Mucosa of stomach (tissue), 1 donor: Measurements from ENCODE around the gene ALKBH1.
"Not testable (repeated sequence)": the region's sequence is repeated elsewhere in the genome, so short reads cannot be mapped to it uniquely, and the experiment has no call there.

Experiments used
- H3K27me3 ChIP-seq: one replicate; pipeline ENCODE4 v1.7.0; 2013; ENCODE audit warnings: mild to moderate bottlenecking, low read length; ENCODE audit not compliant: control insufficient read depth, insufficient read depth
- H3K36me3 ChIP-seq: one replicate; pipeline ENCODE4 v1.7.0; 2013; ENCODE audit warnings: low read length; ENCODE audit not compliant: control insufficient read depth, insufficient read depth
- H3K4me1 ChIP-seq: one replicate; pipeline ENCODE4 v1.7.0; 2013; ENCODE audit warnings: mild to moderate bottlenecking, low read length; ENCODE audit not compliant: control insufficient read depth, insufficient read depth
- H3K4me3 ChIP-seq: one replicate; pipeline ENCODE4 v1.7.0; 2013; ENCODE audit warnings: low read length
- H3K9ac ChIP-seq: one replicate; pipeline ENCODE4 v1.7.0; 2013; ENCODE audit warnings: mild to moderate bottlenecking, low read length, moderate library complexity
- H3K9me3 ChIP-seq: one replicate; pipeline ENCODE4 v1.7.0; 2013; ENCODE audit warnings: mild to moderate bottlenecking, low read length, moderate library complexity; ENCODE audit not compliant: control insufficient read depth
- donor health status: Pancreatic carcinoma.

ALKBH1 gene

GRCh38 chr14:77661562-77661961 lies 46.3 kb downstream of the ALKBH1 start:
- not testable (repeated sequence) for H3K4me3 ChIP-seq, H3K27me3 ChIP-seq, H3K9me3 ChIP-seq, H3K36me3 ChIP-seq, H3K4me1 ChIP-seq, H3K9ac ChIP-seq

- H3K27me3 ChIP-seq = no peaks in the 10 kb centered on the region
- H3K9me3 ChIP-seq = no peaks in the 10 kb centered on the region
- H3K4me1 ChIP-seq = no peaks in the 10 kb centered on the region
- no peaks in the 10 kb centered on the region for H3K36me3 ChIP-seq
- H3K4me3 ChIP-seq = no peak overlapping the region
- no peak overlapping the region for H3K9ac ChIP-seq
Measured at GRCh38 chr14:77660754-77661153, 47.1 kb downstream of the ALKBH1 start.

- H3K4me1 ChIP-seq = peaks cover 1% of the 10 kb centered on the region
- H3K27me3 ChIP-seq = no peaks in the 10 kb centered on the region
- H3K9me3 ChIP-seq = no peaks in the 10 kb centered on the region
- no peak overlapping the region for H3K4me3 ChIP-seq
- H3K9ac ChIP-seq = no peak overlapping the region
- H3K36me3 ChIP-seq = no peaks in the 10 kb centered on the region
Measured at GRCh38 chr14:77659831-77660230, 48.0 kb downstream of the ALKBH1 start.

GRCh38 chr14:77657280-77657679 lies 50.5 kb downstream of the ALKBH1 start:
- Histone ChIP-seq H3K27me3 (no peaks in the 10 kb centered on the region), H3K4me3 (no peak overlapping the region), H3K4me1 (peaks cover 9% of the 10 kb centered on the region), H3K36me3 (no peaks in the 10 kb centered on the region), H3K9me3 (no peaks in the 10 kb centered on the region), H3K9ac (no peak overlapping the region)

- H3K9ac ChIP-seq = no peak overlapping the region
- no peaks in the 10 kb centered on the region for H3K9me3 ChIP-seq
- H3K36me3 ChIP-seq = no peaks in the 10 kb centered on the region
- H3K4me3 ChIP-seq = no peak overlapping the region
- no peaks in the 10 kb centered on the region for H3K27me3 ChIP-seq
- peaks cover 9% of the 10 kb centered on the region for H3K4me1 ChIP-seq
Measured at GRCh38 chr14:77654001-77654441, 53.8 kb downstream of the ALKBH1 start.

GRCh38 chr14:77649326-77649725 lies 58.5 kb downstream of the ALKBH1 start:
- no peaks in the 10 kb centered on the region for H3K36me3 ChIP-seq
- no peaks in the 10 kb centered on the region for H3K9me3 ChIP-seq
- no peak overlapping the region for H3K4me3 ChIP-seq
- peaks cover 27% of the 10 kb centered on the region for H3K4me1 ChIP-seq
- no peaks in the 10 kb centered on the region for H3K27me3 ChIP-seq
- no peak overlapping the region for H3K9ac ChIP-seq

GRCh38 chr14:77648520-77649200 lies 59.2 kb downstream of the ALKBH1 start:
- H3K36me3 ChIP-seq = no peaks in the 10 kb centered on the region
- H3K9ac ChIP-seq = no peak overlapping the region
- H3K4me1 ChIP-seq = peaks cover 24% of the 10 kb centered on the region
- no peak overlapping the region for H3K4me3 ChIP-seq
- no peaks in the 10 kb centered on the region for H3K9me3 ChIP-seq
- H3K27me3 ChIP-seq = no peaks in the 10 kb centered on the region

GRCh38 chr14:77647853-77648252 lies 60.0 kb downstream of the ALKBH1 start:
- Histone ChIP-seq H3K27me3 (no peaks in the 10 kb centered on the region), H3K9me3 (no peaks in the 10 kb centered on the region), H3K36me3 (no peaks in the 10 kb centered on the region), H3K9ac (no peak overlapping the region), H3K4me3 (no peak overlapping the region), H3K4me1 (peaks cover 24% of the 10 kb centered on the region)

GRCh38 chr14:77646907-77647306 lies 60.9 kb downstream of the ALKBH1 start:
- Histone ChIP-seq H3K36me3 (no peaks in the 10 kb centered on the region), H3K4me1 (peaks cover 29% of the 10 kb centered on the region), H3K9me3 (no peaks in the 10 kb centered on the region), H3K27me3 (no peaks in the 10 kb centered on the region), H3K9ac (no peak overlapping the region), H3K4me3 (no peak overlapping the region)

GRCh38 chr14:77645520-77646230 lies 62.1 kb downstream of the ALKBH1 start:
- no peaks in the 10 kb centered on the region for H3K36me3 ChIP-seq
- no peak overlapping the region for H3K9ac ChIP-seq
- H3K4me3 ChIP-seq = no peak overlapping the region
- no peaks in the 10 kb centered on the region for H3K27me3 ChIP-seq
- peaks cover 38% of the 10 kb centered on the region for H3K4me1 ChIP-seq
- H3K9me3 ChIP-seq = no peaks in the 10 kb centered on the region

GRCh38 chr14:77642407-77642806 lies 65.4 kb downstream of the ALKBH1 start:
- Histone ChIP-seq H3K27me3 (no peaks in the 10 kb centered on the region), H3K36me3 (no peaks in the 10 kb centered on the region), H3K9me3 (no peaks in the 10 kb centered on the region), H3K4me1 (peaks cover 39% of the 10 kb centered on the region), H3K9ac (peak overlapping the region; percentile 63), H3K4me3 (peak overlapping the region; percentile 12)

- no peaks in the 10 kb centered on the region for H3K27me3 ChIP-seq
- no peaks in the 10 kb centered on the region for H3K9me3 ChIP-seq
- no peaks in the 10 kb centered on the region for H3K36me3 ChIP-seq
- peak overlapping the region; percentile 63 for H3K9ac ChIP-seq
- peak overlapping the region; percentile 12 for H3K4me3 ChIP-seq
- H3K4me1 ChIP-seq = peaks cover 32% of the 10 kb centered on the region
Measured at GRCh38 chr14:77641534-77642341, 66.1 kb downstream of the ALKBH1 start.
